H1 (cell line): ENCODE results near the gene DPF3. TPM values are rescaled to one million over a fixed set of nuclear protein-coding genes. Genes with fewer than 3 reads are reported as not detected.
A peak's percentile ranks its signal among the peaks of the same experiment; 100 is the strongest.

Source experiments
- CTBP2 ChIP-seq: IDR thresholded peaks from 2 replicates; pipeline ENCODE4 v1.7.0; 2011; ENCODE audit warnings: borderline replicate concordance, mild to moderate bottlenecking, moderate library complexity, mixed read lengths, low read length; ENCODE audit not compliant: insufficient read depth, insufficient read length
- EGR1 ChIP-seq: IDR thresholded peaks from 2 replicates; pipeline ENCODE4 v1.6.1; 2011; ENCODE audit warnings: low read depth, low read length, borderline replicate concordance
- EP300 ChIP-seq, 2 experiments: IDR thresholded peaks; 1 replicate in 1 of 2; 2 replicates in 1 of 2; pipeline ENCODE4 v1.6.1; 2011 to 2012; ENCODE audit warnings: low read depth in 2 of 2, low read length in 2 of 2, mild to moderate bottlenecking in 2 of 2, borderline replicate concordance in 1 of 2, inconsistent platforms in 1 of 2, moderate library complexity in 1 of 2
- FOSL1 ChIP-seq: IDR thresholded peaks from 2 replicates; pipeline ENCODE4 v1.6.1; 2011; ENCODE audit warnings: mild to moderate bottlenecking, low read depth, low read length, moderate library complexity; ENCODE audit not compliant: insufficient read depth
- HDAC2 ChIP-seq, 2 experiments: fragments of 300-600 bp in 1 of 2; sonication (generic) in 1 of 2; IDR thresholded peaks; 2 replicates each; pipeline ENCODE4 v1.6.1; 2011 to 2012; ENCODE audit warnings: low read depth in 2 of 2, low read length in 2 of 2, mild to moderate bottlenecking in 2 of 2, moderate library complexity in 2 of 2, borderline replicate concordance in 1 of 2, inconsistent platforms in 1 of 2
- JUND ChIP-seq: IDR thresholded peaks from 2 replicates; pipeline ENCODE4 v1.6.1; 2011; ENCODE audit warnings: mild to moderate bottlenecking, improper control_type of control experiment, low read length
- NANOG ChIP-seq: IDR thresholded peaks from 2 replicates; pipeline ENCODE4 v1.6.1; 2011; ENCODE audit warnings: low read length, low read depth, mild to moderate bottlenecking, inconsistent platforms; ENCODE audit not compliant: insufficient read depth, poor library complexity, severe bottlenecking
- POU5F1 ChIP-seq: IDR thresholded peaks from 2 replicates; pipeline ENCODE4 v1.6.1; 2011; ENCODE audit warnings: low read depth, mild to moderate bottlenecking, low read length, moderate library complexity
- SRF ChIP-seq: IDR thresholded peaks from 2 replicates; pipeline ENCODE4 v1.6.1; 2011; ENCODE audit warnings: mild to moderate bottlenecking, low read depth, low read length, moderate library complexity
- ZNF274 ChIP-seq: IDR thresholded peaks from 2 replicates; pipeline ENCODE4 v1.7.0; 2012; ENCODE audit warnings: low read length, borderline replicate concordance; ENCODE audit errors: extremely low read depth
- polyA plus RNA-seq, 7 experiments: library from polyadenylated mRNA; depleted of rRNA in 3 of 7; stranded (reverse) in 5 of 7; unstranded in 2 of 7; fragments of >200 nt in 5 of 7; fragments of 200-250 nt in 2 of 7; gene quantifications; 1 replicate in 5 of 7; 2 replicates in 1 of 7; 4 replicates in 1 of 7; pipeline versions ENCODE4 v1.2.1 to v1.2.3, GENCODE V29; 2011 to 2013; ENCODE audit warnings: missing spikeins in 2 of 7, mixed read lengths in 2 of 7
- total RNA-seq: library from RNA; stranded (reverse); fragmentation: NEBNext Ultra II Directional; extraction: Animal tissue kit (Norgen Biotek cat#: 25700); gene quantifications from 2 replicates; pipeline ENCODE4 v1.2.1, GENCODE V29; 2021

The DPF3 gene
- total and polyA plus RNA-seq, 2 of the 8 experiments (the other 6 are each of a cell fraction or from before 2014, with no cell fraction given), result 0.19 TPM; not detected in 1

GRCh38 chr14:72926292-72927028, 32.6 kb upstream of the DPF3 start, which contains the start of gene DCAF4 (continued):
- peak; percentile 38 to 55; a peak in 1 of 4 replicates for TF ChIP-seq HDAC2 (IDR thresholded peaks at IDR 0.05; ENCODE audit: borderline replicate concordance in 1 of 2, low read depth in 2 of 2, low read length in 2 of 2)
- TF ChIP-seq CTBP2, result no peak
- TF ChIP-seq POU5F1, result no peak
- no peak for TF ChIP-seq EGR1
- no peak for TF ChIP-seq NANOG
- TF ChIP-seq JUND, result no peak
- no peak for TF ChIP-seq SRF
- no peak for TF ChIP-seq ZNF274
- no peak for TF ChIP-seq FOSL1
- no peak for TF ChIP-seq EP300 (IDR thresholded peaks at IDR 0.05; ENCODE audit: borderline replicate concordance in 1 of 2, low read depth in 2 of 2, low read length in 2 of 2)
